GM12892 (cell line): Measurements from ENCODE around the gene TPT1.
A peak's percentile ranks its signal among the peaks of the same experiment; 100 is the strongest.

Experiments used
- DNase-seq: peaks from one replicate; pipeline ENCODE4 v3.0.0; 2011; ENCODE audit not compliant: insufficient read length
- FAIRE-seq: peaks from 2 replicates; lab custom pipeline; 2011; peaks lifted over from hg19 to GRCh38; lab: Jason Lieb, UNC
- POLR2A ChIP-seq: IDR thresholded peaks from 2 replicates; pipeline ENCODE4 v1.6.1; 2011; ENCODE audit warnings: low read depth, low read length, control low read depth
- POLR2AphosphoS5 ChIP-seq: IDR thresholded peaks from 2 replicates; pipeline ENCODE4 v1.6.1; 2011; ENCODE audit warnings: low read depth, low read length, control low read depth
- TAF1 ChIP-seq: IDR thresholded peaks from 2 replicates; pipeline ENCODE4 v1.6.1; 2011; ENCODE audit warnings: low read depth, mild to moderate bottlenecking, control low read depth, low read length, borderline replicate concordance

The TPT1 gene

DNA sequence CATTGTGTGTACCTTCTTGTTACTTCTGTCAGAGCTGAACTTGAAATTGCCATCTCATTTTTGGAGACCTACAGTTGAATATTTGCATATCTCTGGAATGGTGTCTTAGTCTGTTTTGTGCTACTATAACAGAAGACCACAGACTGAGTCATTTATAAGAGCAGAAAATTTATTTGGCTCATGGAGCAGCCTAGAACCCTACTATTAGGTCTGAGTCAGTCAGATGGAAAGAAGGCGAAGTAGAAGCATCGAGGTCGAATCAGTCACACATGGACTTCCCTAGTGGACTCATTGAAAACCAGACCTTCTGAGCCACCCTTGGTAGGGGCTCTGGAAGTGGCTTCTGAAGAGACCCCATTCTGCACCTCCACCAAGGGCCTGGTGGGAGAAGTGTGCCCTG is 33.9 kb upstream of the TPT1 start:
- TF ChIP-seq POLR2A = no peak
- TF ChIP-seq TAF1 = no peak
- TF ChIP-seq POLR2AphosphoS5 = no peak
- no peak for FAIRE-seq
- DNase-seq = no peak

DNA sequence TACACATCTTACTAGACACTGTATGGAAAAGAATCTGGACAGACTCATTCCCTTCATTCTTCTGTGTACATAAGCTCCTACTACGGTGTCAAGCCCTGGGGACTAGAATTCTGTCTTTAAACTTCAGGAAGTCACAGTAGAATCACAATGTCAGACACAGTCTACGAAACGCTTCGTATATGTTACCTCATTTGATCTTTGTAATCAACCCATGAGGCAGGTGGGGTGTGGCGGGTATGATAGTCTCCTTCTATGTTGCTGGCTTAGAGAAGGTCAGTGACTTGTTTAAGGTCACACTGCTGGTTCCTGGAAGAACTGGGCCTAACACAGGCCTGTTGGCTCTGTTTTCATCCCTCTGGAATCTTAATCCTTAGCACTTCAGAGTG is 32.2 kb upstream of the TPT1 start:
- DNase-seq = no peak
- FAIRE-seq = no peak
- TF ChIP-seq POLR2A = no peak

DNA sequence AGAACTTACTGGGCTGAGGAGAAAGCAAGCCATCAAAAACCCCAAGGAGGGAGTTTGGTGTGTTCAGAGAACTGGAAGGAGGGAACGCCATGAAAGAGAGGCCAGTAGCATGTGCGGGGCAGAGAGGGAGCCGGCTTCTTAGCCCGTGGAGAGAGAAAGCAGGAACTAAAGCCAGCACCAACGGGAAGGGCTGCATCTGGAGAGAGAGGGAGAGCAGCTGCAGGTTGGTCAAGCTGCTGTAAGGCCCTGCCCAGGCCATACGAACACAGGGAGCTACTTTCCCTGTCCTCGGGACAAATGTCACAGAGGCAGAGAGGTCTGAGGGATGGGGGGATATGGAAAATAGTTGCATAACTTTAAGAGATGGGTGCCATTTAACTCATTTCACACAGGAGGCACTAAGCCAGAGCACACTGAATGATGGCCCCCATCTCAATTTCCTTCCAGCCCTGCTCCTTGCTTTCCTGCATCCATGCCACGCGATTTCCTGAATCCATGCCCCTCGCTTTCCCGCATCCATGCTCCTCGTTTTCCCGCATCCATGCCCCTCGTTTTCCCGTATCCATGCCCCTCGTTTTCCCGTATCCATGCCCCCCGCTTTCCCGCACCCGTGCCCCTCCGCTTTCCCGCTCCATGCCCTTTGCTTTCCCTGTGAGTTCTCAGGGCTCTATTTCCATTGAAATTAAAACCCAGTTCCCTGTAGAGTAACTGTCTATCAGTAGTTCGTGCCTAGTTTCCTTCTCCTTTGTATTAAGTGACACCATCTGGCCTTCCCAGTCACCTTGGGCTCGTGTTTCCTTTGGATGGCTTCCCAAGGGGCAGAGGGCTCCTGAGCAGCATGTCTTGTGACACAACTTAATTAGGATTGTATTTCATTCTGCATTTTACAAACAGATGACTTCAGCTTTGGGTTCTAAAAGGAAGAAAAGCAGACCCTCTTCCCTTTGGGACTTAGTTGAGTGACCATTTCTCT is 31.5 kb upstream of the TPT1 start:
- DNase-seq (no peak), FAIRE-seq (no peak)
- TF ChIP-seq POLR2A (no peak), POLR2AphosphoS5 (no peak), TAF1 (no peak)

DNA sequence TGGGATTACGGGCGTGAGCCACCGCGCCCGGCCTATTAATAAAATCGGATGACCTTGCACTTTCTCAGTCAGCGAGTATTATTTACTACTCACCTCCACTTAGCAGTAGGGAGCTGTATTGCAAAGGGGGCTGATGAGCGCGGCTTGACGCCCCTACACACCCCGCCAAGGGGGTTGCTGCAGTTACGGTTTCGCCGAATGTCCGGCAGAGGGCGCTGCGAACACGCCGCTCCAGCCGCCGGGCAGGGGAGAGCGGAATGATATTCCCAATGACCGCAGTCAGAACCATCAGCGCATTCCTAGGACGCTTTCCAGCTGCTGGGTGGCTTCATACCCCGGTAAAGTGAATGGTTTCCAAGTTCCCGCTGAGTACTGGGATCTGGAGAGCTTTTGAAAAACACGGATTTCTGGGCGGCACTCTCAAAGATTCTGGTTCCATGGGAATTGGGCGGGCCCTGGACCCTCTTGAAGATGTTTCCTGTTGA is 30.0 kb upstream of the TPT1 start:
- DNase-seq = peak; percentile 63
- FAIRE-seq = peak; percentile 91
- TF ChIP-seq POLR2AphosphoS5 (no peak), TAF1 (no peak), POLR2A (no peak)

DNA sequence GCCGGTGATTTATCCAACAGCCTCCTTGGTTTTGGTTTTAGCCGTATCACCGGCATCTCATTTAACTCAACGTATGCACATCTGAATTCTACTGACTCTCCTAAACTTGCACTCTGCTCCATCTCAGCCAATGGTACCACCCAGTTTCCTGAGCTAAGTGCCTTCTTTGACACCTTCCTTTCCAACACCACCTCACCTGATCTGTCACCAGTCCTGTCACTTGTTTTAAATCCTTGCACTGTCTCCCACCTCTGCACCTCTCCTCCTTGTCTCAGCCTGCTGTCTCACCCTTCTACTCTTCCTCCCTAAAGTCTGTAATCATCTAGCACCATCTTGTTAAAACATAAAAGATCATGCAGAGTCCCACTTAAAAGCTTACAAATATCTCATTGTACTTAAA is 28.1 kb upstream of the TPT1 start:
- DNase-seq (no peak), FAIRE-seq (no peak)
- TF ChIP-seq POLR2A (no peak), TAF1 (no peak), POLR2AphosphoS5 (no peak)

DNA sequence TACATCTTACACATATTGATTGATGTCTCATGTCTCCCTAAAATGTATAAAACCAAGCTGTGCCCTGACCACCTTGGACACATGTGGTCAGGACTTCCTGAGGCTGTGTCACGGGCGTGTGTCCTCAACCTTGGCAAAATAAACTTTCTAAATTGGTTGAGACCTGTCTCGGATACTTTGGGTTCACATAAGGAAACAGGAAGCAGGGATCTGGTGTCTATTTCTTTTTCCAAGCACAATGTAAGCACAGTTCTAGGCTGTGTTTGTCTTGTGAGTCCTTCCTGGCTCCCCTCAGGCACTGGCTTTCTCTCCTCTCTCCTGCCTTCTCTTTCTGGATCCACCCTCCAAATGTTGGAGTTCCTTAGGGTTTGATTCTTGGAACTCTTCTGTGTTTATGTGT is 27.6 kb upstream of the TPT1 start:
- TF ChIP-seq POLR2A (no peak), POLR2AphosphoS5 (no peak), TAF1 (no peak)
- no peak for FAIRE-seq
- no peak for DNase-seq

DNA sequence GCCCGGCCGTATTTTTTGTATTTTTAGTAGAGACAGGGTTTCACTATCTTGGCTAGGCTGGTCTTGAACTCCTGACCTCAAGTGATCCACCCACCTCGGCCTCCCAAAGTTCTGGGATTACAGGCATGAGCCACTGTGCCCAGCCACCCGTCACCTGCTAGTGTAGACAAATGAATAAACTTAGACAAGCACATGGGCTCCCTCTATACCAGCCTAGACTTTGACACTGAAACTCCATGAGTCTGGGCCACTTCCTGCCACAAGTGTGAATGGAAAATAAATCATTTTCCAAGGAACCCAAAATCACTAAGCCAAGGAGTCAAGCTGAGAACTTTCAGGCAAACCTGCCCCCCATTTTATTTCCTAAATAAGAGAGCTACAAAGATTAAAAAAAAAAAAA is 27.0 kb upstream of the TPT1 start:
- no peak for FAIRE-seq
- TF ChIP-seq POLR2AphosphoS5 = no peak
- TF ChIP-seq POLR2A = no peak
- no peak for TF ChIP-seq TAF1
- no peak for DNase-seq

DNA sequence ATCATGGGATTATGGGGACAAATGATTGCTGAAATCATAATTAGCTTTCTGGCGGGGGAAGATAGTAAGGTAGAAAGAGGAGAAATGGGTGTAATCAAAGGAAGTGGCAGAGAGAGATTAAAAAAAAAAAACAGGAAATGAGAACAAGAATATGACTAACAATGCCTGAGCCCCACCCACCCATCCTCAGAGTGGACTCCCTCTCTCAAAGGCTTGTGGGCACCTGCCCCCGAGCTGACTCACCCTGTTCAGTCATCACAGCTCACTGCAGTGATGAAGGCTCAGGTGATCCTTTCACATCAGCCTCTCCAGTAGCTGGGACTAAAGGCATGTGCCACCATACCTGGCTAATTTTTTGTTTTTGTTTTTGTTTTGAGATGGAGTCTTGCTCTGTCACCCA is 26.4 kb upstream of the TPT1 start:
- FAIRE-seq = peak; percentile 81

DNA sequence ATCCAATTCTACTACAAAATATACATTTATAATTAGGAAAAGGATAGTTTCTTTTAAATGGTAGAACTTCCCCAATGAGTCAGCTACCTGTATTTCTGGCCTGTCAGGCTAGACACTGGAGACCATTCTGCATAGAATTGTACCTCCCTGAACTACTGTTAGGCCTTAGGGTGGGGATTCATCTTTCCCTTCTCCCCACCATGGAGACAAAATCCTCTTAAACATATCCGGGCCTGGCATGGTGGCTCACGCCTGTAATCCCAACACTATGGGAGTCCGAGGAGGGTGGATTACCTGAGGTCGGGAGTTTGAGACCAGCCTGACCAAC is 24.5 kb upstream of the TPT1 start:
- DNase-seq (no peak), FAIRE-seq (no peak)
- TF ChIP-seq POLR2AphosphoS5 (no peak), POLR2A (no peak), TAF1 (no peak)

More for the DNA sequence above, 26.4 kb upstream of the TPT1 start:
- no peak for TF ChIP-seq POLR2A
- TF ChIP-seq TAF1 = no peak
- no peak for TF ChIP-seq POLR2AphosphoS5
- DNase-seq = peak; percentile 61

DNA sequence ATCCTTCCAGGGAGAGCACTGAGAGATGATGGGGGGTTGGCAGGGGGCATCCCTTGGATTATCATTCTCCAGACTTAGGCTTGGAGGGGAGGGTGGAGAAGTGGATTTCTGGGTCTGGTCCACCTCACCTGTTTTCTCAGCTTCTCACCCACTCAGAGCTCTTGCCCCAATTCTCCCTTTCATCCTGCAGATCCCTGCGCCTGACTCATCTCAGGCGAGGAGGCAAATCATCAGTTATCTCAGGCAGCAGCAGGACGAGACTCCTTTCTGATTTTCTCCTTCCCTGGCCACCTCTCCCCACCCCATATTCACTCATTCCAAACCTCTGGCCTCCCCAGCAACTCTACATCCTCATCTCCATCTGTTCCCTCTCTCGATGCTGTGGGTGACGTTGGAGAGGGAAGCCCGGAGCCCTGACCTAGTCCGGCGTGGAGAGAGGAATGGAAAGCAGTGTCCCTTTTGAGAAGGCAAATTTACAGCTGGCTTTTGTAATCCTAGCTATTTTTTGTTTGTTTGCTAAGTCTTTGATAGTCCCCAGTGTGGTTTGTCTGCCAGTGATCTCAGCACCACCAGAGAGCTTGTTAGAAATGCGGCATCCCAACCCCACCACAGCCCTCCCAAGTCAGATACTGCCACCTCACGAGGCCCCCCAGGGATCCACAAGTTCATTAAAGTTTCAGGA is 24.0 kb upstream of the TPT1 start:
- DNase-seq = no peak
- FAIRE-seq = no peak
- TF ChIP-seq TAF1 (no peak), POLR2AphosphoS5 (no peak), POLR2A (no peak)

DNA sequence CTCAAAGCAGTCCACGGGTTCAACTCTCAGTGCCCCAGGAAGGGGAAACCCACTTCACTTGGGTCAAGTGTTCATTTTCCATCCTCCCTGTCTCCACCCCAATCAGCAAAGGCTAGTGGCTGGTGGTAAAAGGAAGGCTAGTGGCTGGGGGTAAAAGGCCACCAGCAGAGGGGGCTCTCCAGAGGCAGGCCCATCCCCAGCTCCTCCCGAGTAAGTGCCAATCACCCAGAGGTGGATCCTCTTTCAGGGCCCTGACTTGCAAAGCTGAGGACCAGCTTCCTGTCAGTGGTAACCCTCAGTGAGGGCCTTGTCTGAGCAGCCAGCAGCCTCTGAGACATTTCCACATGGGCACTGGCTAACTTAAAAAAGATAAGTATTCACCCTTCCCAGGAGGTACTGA is 22.0 kb upstream of the TPT1 start:
- DNase-seq = no peak
- TF ChIP-seq TAF1 (no peak), POLR2AphosphoS5 (no peak), POLR2A (no peak)
- no peak for FAIRE-seq
